ENCODE measurements around the gene CNTNAP3B.
"Not testable (repeated sequence)": the region's sequence is repeated elsewhere in the genome, so short reads cannot be mapped to it uniquely, and the experiment has no call there.

Gene CNTNAP3B

GRCh38 chr9:41941738-41942137, 187.5 kb downstream of the CNTNAP3B start:
- H3K27me3 ChIP-seq (replicated peaks; ENCODE audit: insufficient read depth, low read length); H3K27ac ChIP-seq (ENCODE audit: low read length); H4K20me1 ChIP-seq (ENCODE audit: insufficient read depth, low read length); H3K36me3 ChIP-seq (replicated peaks; ENCODE audit: insufficient read depth, low read length); H3K9me2 ChIP-seq (replicated peaks; ENCODE audit: insufficient read depth, low read length); H3F3A ChIP-seq (ENCODE audit: insufficient read depth, low read length); H3K79me2 ChIP-seq (ENCODE audit: low read length); H2AFZ ChIP-seq (ENCODE audit: low read length); DNase-seq; H3K4me2 ChIP-seq (ENCODE audit: low read depth, low read length); H3K9ac ChIP-seq (ENCODE audit: low read length); H3K4me3 ChIP-seq (ENCODE audit: low read length); H3K9me3 ChIP-seq (replicated peaks; ENCODE audit: insufficient read depth, low read length); H3K4me1 ChIP-seq (ENCODE audit: low read length): not testable (repeated sequence)

- H2AFZ ChIP-seq (ENCODE audit: low read length); H3K4me2 ChIP-seq (ENCODE audit: low read depth, low read length); H3K27ac ChIP-seq (ENCODE audit: low read length); DNase-seq; H3K27me3 ChIP-seq (replicated peaks; ENCODE audit: insufficient read depth, low read length); H3K9me2 ChIP-seq (replicated peaks; ENCODE audit: insufficient read depth, low read length); H3K4me1 ChIP-seq (ENCODE audit: low read length); H3K36me3 ChIP-seq (replicated peaks; ENCODE audit: insufficient read depth, low read length); H3K9ac ChIP-seq (ENCODE audit: low read length); H3K79me2 ChIP-seq (ENCODE audit: low read length); H3F3A ChIP-seq (ENCODE audit: insufficient read depth, low read length); H4K20me1 ChIP-seq (ENCODE audit: insufficient read depth, low read length); H3K9me3 ChIP-seq (replicated peaks; ENCODE audit: insufficient read depth, low read length); H3K4me3 ChIP-seq (ENCODE audit: low read length): not testable (repeated sequence)
These were observed 191.1 kb downstream of the CNTNAP3B start for GRCh38 chr9:41938143-41938542.

- H3K79me2 ChIP-seq (ENCODE audit: low read length); H3K27me3 ChIP-seq (replicated peaks; ENCODE audit: insufficient read depth, low read length); H3F3A ChIP-seq (ENCODE audit: insufficient read depth, low read length); H3K27ac ChIP-seq (ENCODE audit: low read length); H2AFZ ChIP-seq (ENCODE audit: low read length); H3K4me2 ChIP-seq (ENCODE audit: low read depth, low read length); H3K9ac ChIP-seq (ENCODE audit: low read length); H4K20me1 ChIP-seq (ENCODE audit: insufficient read depth, low read length); H3K36me3 ChIP-seq (replicated peaks; ENCODE audit: insufficient read depth, low read length); H3K4me3 ChIP-seq (ENCODE audit: low read length); H3K4me1 ChIP-seq (ENCODE audit: low read length); H3K9me3 ChIP-seq (replicated peaks; ENCODE audit: insufficient read depth, low read length); DNase-seq; H3K9me2 ChIP-seq (replicated peaks; ENCODE audit: insufficient read depth, low read length): not testable (repeated sequence)
These were observed 193.5 kb downstream of the CNTNAP3B start for GRCh38 chr9:41935727-41936126.

GRCh38 chr9:41929172-41929571, 200.1 kb downstream of the CNTNAP3B start:
- not testable (repeated sequence) for H3K79me2 ChIP-seq (ENCODE audit: low read length); H3K36me3 ChIP-seq (replicated peaks; ENCODE audit: insufficient read depth, low read length); H3F3A ChIP-seq (ENCODE audit: insufficient read depth, low read length); H4K20me1 ChIP-seq (ENCODE audit: insufficient read depth, low read length); H3K27ac ChIP-seq (ENCODE audit: low read length); H3K27me3 ChIP-seq (replicated peaks; ENCODE audit: insufficient read depth, low read length); DNase-seq; H3K9me3 ChIP-seq (replicated peaks; ENCODE audit: insufficient read depth, low read length); H3K9ac ChIP-seq (ENCODE audit: low read length); H3K4me3 ChIP-seq (ENCODE audit: low read length); H3K9me2 ChIP-seq (replicated peaks; ENCODE audit: insufficient read depth, low read length); H3K4me2 ChIP-seq (ENCODE audit: low read depth, low read length); H2AFZ ChIP-seq (ENCODE audit: low read length); H3K4me1 ChIP-seq (ENCODE audit: low read length)

GRCh38 chr9:41917374-41917773, 211.9 kb downstream of the CNTNAP3B start:
- H3K9me2 ChIP-seq (replicated peaks; ENCODE audit: insufficient read depth, low read length); H3F3A ChIP-seq (ENCODE audit: insufficient read depth, low read length); H3K27me3 ChIP-seq (replicated peaks; ENCODE audit: insufficient read depth, low read length); H3K79me2 ChIP-seq (ENCODE audit: low read length); H3K9ac ChIP-seq (ENCODE audit: low read length); H3K4me3 ChIP-seq (ENCODE audit: low read length); H3K4me2 ChIP-seq (ENCODE audit: low read depth, low read length); H3K9me3 ChIP-seq (replicated peaks; ENCODE audit: insufficient read depth, low read length); H4K20me1 ChIP-seq (ENCODE audit: insufficient read depth, low read length); DNase-seq; H2AFZ ChIP-seq (ENCODE audit: low read length); H3K4me1 ChIP-seq (ENCODE audit: low read length); H3K27ac ChIP-seq (ENCODE audit: low read length); H3K36me3 ChIP-seq (replicated peaks; ENCODE audit: insufficient read depth, low read length): not testable (repeated sequence)

- not testable (repeated sequence) for H3K27me3 ChIP-seq (replicated peaks; ENCODE audit: insufficient read depth, low read length); H3K36me3 ChIP-seq (replicated peaks; ENCODE audit: insufficient read depth, low read length); H3K4me1 ChIP-seq (ENCODE audit: low read length); DNase-seq; H3F3A ChIP-seq (ENCODE audit: insufficient read depth, low read length); H3K9ac ChIP-seq (ENCODE audit: low read length); H2AFZ ChIP-seq (ENCODE audit: low read length); H3K9me2 ChIP-seq (replicated peaks; ENCODE audit: insufficient read depth, low read length); H3K4me2 ChIP-seq (ENCODE audit: low read depth, low read length); H4K20me1 ChIP-seq (ENCODE audit: insufficient read depth, low read length); H3K79me2 ChIP-seq (ENCODE audit: low read length); H3K9me3 ChIP-seq (replicated peaks; ENCODE audit: insufficient read depth, low read length); H3K27ac ChIP-seq (ENCODE audit: low read length); H3K4me3 ChIP-seq (ENCODE audit: low read length)
These were observed 223.7 kb downstream of the CNTNAP3B start for GRCh38 chr9:41905488-41905887.

- H4K20me1 ChIP-seq (ENCODE audit: insufficient read depth, low read length); H3K4me1 ChIP-seq (ENCODE audit: low read length); H3K79me2 ChIP-seq (ENCODE audit: low read length); H3K9ac ChIP-seq (ENCODE audit: low read length); H3F3A ChIP-seq (ENCODE audit: insufficient read depth, low read length); H3K9me3 ChIP-seq (replicated peaks; ENCODE audit: insufficient read depth, low read length); H3K9me2 ChIP-seq (replicated peaks; ENCODE audit: insufficient read depth, low read length); H3K27me3 ChIP-seq (replicated peaks; ENCODE audit: insufficient read depth, low read length); H3K36me3 ChIP-seq (replicated peaks; ENCODE audit: insufficient read depth, low read length); H3K4me3 ChIP-seq (ENCODE audit: low read length); DNase-seq; H3K27ac ChIP-seq (ENCODE audit: low read length); H2AFZ ChIP-seq (ENCODE audit: low read length); H3K4me2 ChIP-seq (ENCODE audit: low read depth, low read length): not testable (repeated sequence)
These were observed 226.5 kb downstream of the CNTNAP3B start for GRCh38 chr9:41902762-41903161.

- not testable (repeated sequence) for DNase-seq; H3F3A ChIP-seq (ENCODE audit: insufficient read depth, low read length); H4K20me1 ChIP-seq (ENCODE audit: insufficient read depth, low read length); H3K4me1 ChIP-seq (ENCODE audit: low read length); H3K27ac ChIP-seq (ENCODE audit: low read length); H3K4me3 ChIP-seq (ENCODE audit: low read length); H3K27me3 ChIP-seq (replicated peaks; ENCODE audit: insufficient read depth, low read length); H3K4me2 ChIP-seq (ENCODE audit: low read depth, low read length); H3K79me2 ChIP-seq (ENCODE audit: low read length); H3K36me3 ChIP-seq (replicated peaks; ENCODE audit: insufficient read depth, low read length); H2AFZ ChIP-seq (ENCODE audit: low read length); H3K9me3 ChIP-seq (replicated peaks; ENCODE audit: insufficient read depth, low read length); H3K9ac ChIP-seq (ENCODE audit: low read length); H3K9me2 ChIP-seq (replicated peaks; ENCODE audit: insufficient read depth, low read length)
These were observed 230.4 kb downstream of the CNTNAP3B start for GRCh38 chr9:41898720-41899343.

All from MM.1S (cell line).